ENCODE results near the gene DOC2A.

GRCh38 chr16:29973384-29974246, 37.2 kb downstream of the DOC2A start, which contains the start of gene TAOK2:
- TF ChIP-seq TAF1 (IDR thresholded peaks at IDR 0.05; ENCODE audit: borderline replicate concordance, low read depth, low read length) (no peak), POLR2AphosphoS5 (IDR thresholded peaks at IDR 0.05; ENCODE audit: low read depth, low read length) (peak; percentile 81), POLR2A (IDR thresholded peaks at IDR 0.05; ENCODE audit: low read depth, low read length) (peak; percentile 84)

Data from GM12892 (cell line).